ENCODE results near the gene SLC17A3. TPM values are rescaled to one million over a fixed set of nuclear protein-coding genes. Genes with fewer than 3 reads are reported as not detected.

The SLC17A3 gene
- total RNA-seq, 1 donor from 2014 or later: not detected

DNA sequence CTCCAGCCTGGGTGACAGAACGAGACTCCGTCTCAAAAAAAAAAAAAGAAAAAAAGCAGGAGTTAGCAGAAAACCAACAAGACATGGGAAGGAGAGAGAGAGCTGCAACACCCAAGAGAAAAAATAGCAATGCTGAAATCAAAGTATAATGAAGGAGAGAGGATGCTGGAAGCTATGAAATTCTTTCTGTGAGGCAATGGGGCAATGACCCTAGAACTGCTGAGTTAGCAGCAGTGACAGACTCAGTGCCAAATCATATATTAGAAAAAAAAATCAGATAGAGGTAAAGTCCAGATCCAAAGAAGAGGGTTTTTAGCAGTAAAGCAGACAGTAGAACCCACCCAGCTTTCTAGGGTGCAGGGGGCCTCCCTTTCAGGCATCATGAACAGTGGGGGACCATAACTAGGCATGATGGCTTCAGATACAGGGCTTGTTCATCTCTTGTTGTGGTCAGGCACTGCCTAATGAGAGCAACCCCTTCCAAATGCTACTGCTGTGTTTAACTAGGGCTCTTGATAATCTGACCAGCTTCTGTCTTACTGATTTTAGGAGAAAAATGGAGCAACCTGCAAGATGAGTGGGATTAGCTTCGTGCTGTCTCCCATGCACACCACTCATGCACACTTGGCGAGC, 29.5 kb upstream of the SLC17A3 start:
- Histone ChIP-seq H3K9me3 (no peaks in the 10 kb centered on the region), H3K36me3 (no peaks in the 10 kb centered on the region), H3K27me3 (ENCODE audit: low read depth) (peaks cover 5% of the 10 kb centered on the region), H3K4me1 (no peaks in the 10 kb centered on the region), H3K27ac (no peak overlapping the region), H3K4me3 (no peak overlapping the region)
- intact Hi-C loops (cut with DNase I): no loop called here
- DNase-seq (no peak), ATAC-seq (no peak)
- TF ChIP-seq, protein P1, sequence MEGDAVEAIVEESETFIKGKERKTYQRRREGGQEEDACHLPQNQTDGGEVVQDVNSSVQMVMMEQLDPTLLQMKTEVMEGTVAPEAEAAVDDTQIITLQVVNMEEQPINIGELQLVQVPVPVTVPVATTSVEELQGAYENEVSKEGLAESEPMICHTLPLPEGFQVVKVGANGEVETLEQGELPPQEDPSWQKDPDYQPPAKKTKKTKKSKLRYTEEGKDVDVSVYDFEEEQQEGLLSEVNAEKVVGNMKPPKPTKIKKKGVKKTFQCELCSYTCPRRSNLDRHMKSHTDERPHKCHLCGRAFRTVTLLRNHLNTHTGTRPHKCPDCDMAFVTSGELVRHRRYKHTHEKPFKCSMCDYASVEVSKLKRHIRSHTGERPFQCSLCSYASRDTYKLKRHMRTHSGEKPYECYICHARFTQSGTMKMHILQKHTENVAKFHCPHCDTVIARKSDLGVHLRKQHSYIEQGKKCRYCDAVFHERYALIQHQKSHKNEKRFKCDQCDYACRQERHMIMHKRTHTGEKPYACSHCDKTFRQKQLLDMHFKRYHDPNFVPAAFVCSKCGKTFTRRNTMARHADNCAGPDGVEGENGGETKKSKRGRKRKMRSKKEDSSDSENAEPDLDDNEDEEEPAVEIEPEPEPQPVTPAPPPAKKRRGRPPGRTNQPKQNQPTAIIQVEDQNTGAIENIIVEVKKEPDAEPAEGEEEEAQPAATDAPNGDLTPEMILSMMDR (IDR thresholded peaks at IDR 0.05): no peak

DNA sequence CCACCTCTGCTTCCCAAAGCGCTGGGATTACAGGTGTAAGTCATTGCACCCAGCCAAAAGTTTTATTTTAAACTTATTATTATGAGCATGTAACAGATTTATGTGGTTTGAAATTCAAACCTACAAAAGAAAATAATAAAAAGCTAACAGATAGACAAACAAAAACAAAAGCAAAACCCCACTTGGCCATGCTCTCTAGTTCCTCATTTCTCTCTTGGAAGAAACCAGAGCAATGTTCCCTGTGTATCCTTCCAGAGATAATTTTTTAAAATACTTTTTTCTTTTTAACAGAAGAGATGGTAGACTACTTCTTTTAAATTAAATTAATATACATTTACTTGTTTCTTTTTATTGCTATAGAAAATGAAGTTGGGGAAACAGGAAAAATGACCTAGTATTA, 28.0 kb upstream of the SLC17A3 start:
- intact Hi-C loops (cut with DNase I): no loop called here
- no peak for ATAC-seq
- no peak overlapping the region for H3K4me3 ChIP-seq
- H3K9me3 ChIP-seq: no peaks in the 10 kb centered on the region
- TF ChIP-seq, protein P1 (IDR thresholded peaks at IDR 0.05): no peak
- peaks cover 5% of the 10 kb centered on the region for H3K27me3 ChIP-seq (ENCODE audit: low read depth)
- H3K27ac ChIP-seq: no peak overlapping the region
- DNase-seq: no peak
- H3K4me1 ChIP-seq: no peaks in the 10 kb centered on the region
- H3K36me3 ChIP-seq: no peaks in the 10 kb centered on the region

DNA sequence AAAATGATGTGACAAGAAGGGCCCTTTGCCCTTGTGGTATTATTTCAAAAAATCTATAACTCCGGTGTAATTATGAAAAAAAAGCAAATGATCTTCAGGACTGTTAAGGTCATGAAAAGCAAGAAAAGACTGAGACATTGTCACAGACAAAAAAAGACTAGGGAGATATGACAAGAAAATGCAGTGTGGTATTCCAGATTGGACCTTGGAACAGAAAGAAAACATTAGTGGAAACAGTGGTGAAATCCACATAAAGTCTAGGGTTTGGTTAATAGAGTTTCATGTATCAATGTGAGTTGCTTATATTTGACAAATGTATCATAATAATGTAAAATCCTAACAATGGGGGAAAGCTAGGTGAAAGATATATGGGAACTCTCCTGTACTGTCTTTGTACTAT, 26.8 kb upstream of the SLC17A3 start:
- TF ChIP-seq, protein P1 (IDR thresholded peaks at IDR 0.05): no peak
- no peaks in the 10 kb centered on the region for H3K27me3 ChIP-seq (ENCODE audit: low read depth)
- intact Hi-C loops (cut with DNase I): no loop called here
- no peaks in the 10 kb centered on the region for H3K9me3 ChIP-seq
- H3K36me3 ChIP-seq: no peaks in the 10 kb centered on the region
- no peak for ATAC-seq
- H3K27ac ChIP-seq: no peak overlapping the region
- no peak overlapping the region for H3K4me3 ChIP-seq
- H3K4me1 ChIP-seq: no peaks in the 10 kb centered on the region
- no peak for DNase-seq

DNA sequence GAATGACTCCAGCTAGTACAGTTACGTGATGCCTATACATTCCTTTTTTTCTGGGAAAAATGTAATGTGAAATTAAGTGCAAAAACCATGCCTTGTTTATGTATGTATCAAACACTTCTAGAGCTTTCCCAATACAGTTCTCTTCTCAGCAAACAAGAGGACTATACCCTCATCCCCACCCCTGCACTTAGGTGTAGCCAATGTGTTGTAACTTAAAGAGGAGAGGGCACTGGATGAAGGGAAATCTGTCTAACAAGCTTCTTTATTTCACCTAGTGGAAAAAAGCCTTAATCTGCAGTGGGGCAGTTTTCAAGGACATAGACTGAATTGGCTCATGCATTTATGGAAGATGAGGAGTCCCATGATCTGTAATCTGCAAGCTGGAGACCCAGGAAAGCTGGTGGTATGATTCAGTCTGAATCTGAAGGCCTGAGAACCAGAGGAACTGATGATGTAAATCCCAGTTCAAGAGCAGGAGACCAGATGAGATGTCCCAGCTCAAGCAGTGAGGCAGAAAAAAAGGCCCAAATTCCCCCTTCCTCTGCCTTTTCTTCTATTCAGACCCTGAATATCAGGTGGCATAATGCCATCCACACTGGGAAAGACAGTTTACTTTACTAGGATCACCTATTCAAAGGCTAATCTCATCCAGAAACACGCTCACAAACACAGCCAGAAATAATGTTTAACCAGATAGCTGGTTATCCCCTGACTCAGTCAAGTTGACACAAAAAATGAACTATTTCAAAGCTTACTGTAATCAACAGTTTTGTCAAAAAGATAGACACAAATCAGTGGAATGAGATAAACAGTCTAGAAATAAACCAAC, 25.8 kb upstream of the SLC17A3 start:
- H3K9me3 ChIP-seq: no peaks in the 10 kb centered on the region
- ATAC-seq (no peak), DNase-seq (no peak)
- H3K4me1 ChIP-seq: no peaks in the 10 kb centered on the region
- intact Hi-C loops (cut with DNase I): no loop called here
- H3K36me3 ChIP-seq: no peaks in the 10 kb centered on the region
- no peak overlapping the region for H3K4me3 ChIP-seq
- H3K27ac ChIP-seq: no peak overlapping the region
- TF ChIP-seq, protein P1 (IDR thresholded peaks at IDR 0.05): no peak
- no peaks in the 10 kb centered on the region for H3K27me3 ChIP-seq (ENCODE audit: low read depth)

DNA sequence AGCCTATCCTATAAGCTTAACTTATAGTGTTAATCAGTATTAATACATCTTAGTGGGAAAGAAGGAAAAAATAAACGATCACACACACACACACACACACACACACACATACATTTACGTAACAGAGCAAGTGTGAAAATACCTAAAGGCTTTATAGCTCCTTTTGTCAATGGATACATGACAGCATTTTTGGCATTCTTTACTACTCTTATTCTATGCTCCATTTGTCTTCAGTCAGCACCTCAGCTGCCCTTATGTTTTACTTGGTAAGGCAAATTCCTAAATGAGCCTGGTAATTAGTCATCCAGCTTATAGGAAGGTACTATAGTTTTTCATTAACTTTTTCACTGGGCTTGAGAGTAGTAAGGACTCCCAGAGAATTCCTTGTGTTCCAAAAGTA, 25.1 kb upstream of the SLC17A3 start:
- ATAC-seq: no peak
- H3K4me1 ChIP-seq: no peaks in the 10 kb centered on the region
- no peaks in the 10 kb centered on the region for H3K27me3 ChIP-seq (ENCODE audit: low read depth)
- no peak for DNase-seq
- H3K4me3 ChIP-seq: no peak overlapping the region
- intact Hi-C loops (cut with DNase I): no loop called here
- no peak overlapping the region for H3K27ac ChIP-seq
- no peaks in the 10 kb centered on the region for H3K36me3 ChIP-seq
- TF ChIP-seq, protein P1 (IDR thresholded peaks at IDR 0.05): no peak
- no peaks in the 10 kb centered on the region for H3K9me3 ChIP-seq
